OCI-LY1 (cell line): Measurements from ENCODE around the gene ROR2.

ENCODE experiments used
- H2AFZ ChIP-seq: fragments of 200-600 bp; sonication (generic), shearing (Covaris generic); 2 replicates; pipeline ENCODE4 v1.6.0; 2014; ENCODE audit warnings: antibody characterized with exemption, mild to moderate bottlenecking, low read length
- H3F3A ChIP-seq: fragments of 200-600 bp; sonication (generic), shearing (Covaris generic); 2 replicates; pipeline ENCODE4 v1.6.0; 2014; ENCODE audit warnings: mild to moderate bottlenecking, antibody characterized with exemption, low read length, moderate library complexity; ENCODE audit not compliant: insufficient read depth
- H3K27ac ChIP-seq: fragments of 200-600 bp; sonication (generic); 2 replicates; pipeline ENCODE4 v1.5.1; 2014; ENCODE audit warnings: low read length, mixed run types, mild to moderate bottlenecking, low read depth; ENCODE audit not compliant: poor library complexity, severe bottlenecking
- H3K27me3 ChIP-seq: fragments of 200-600 bp; sonication (generic); 2 replicates; pipeline ENCODE4 v1.6.0; 2014; ENCODE audit warnings: antibody characterized with exemption, mild to moderate bottlenecking, low read length, moderate library complexity; ENCODE audit not compliant: insufficient read depth
- H3K36me3 ChIP-seq: fragments of 200-600 bp; sonication (generic); 2 replicates; pipeline ENCODE4 v1.6.1; 2014; ENCODE audit warnings: mild to moderate bottlenecking, antibody characterized with exemption, low read length, moderate library complexity, mixed read lengths; ENCODE audit not compliant: insufficient read depth
- H3K4me1 ChIP-seq: fragments of 200-600 bp; sonication (generic); 2 replicates; pipeline ENCODE4 v1.5.1; 2014; ENCODE audit warnings: mild to moderate bottlenecking, low read length, moderate library complexity; ENCODE audit not compliant: insufficient read depth, severe bottlenecking
- H3K4me2 ChIP-seq: fragments of 200-600 bp; sonication (generic), shearing (Covaris generic); 2 replicates; pipeline ENCODE4 v1.6.1; 2014; ENCODE audit warnings: low read length
- H3K4me3 ChIP-seq: fragments of 200-600 bp; sonication (generic); 2 replicates; pipeline ENCODE4 v1.5.1; 2014; ENCODE audit warnings: low read length, low read depth, mild to moderate bottlenecking, mixed read lengths; ENCODE audit not compliant: poor library complexity, severe bottlenecking
- H3K79me2 ChIP-seq: fragments of 200-600 bp; shearing (Covaris generic); 2 replicates; pipeline ENCODE4 v1.6.1; 2016; ENCODE audit warnings: mixed run types, low read length, mixed read lengths; ENCODE audit not compliant: insufficient read depth
- H3K9ac ChIP-seq: fragments of 200-600 bp; sonication (generic), shearing (Covaris generic); 2 replicates; pipeline ENCODE4 v1.6.1; 2014; ENCODE audit warnings: mild to moderate bottlenecking, low read length, mixed read lengths
- H3K9me2 ChIP-seq: fragments of 200-600 bp; sonication (generic), shearing (Covaris generic); 2 replicates; pipeline ENCODE4 v1.6.1; 2014; ENCODE audit warnings: low read depth, mild to moderate bottlenecking, low read length, mixed read lengths
- H3K9me3 ChIP-seq: fragments of 200-600 bp; shearing (Covaris generic); 2 replicates; pipeline ENCODE4 v1.6.1; 2014; ENCODE audit warnings: low read length, mixed read lengths
- H4K20me1 ChIP-seq: fragments of 200-600 bp; sonication (generic), shearing (Covaris generic); 2 replicates; pipeline ENCODE4 v1.6.0; 2016; ENCODE audit warnings: mild to moderate bottlenecking, low read length; ENCODE audit not compliant: insufficient read depth
- EZH2 ChIP-seq: fragments of 200-600 bp; sonication (generic), shearing (Covaris generic); IDR thresholded peaks from 2 replicates; pipeline ENCODE4 v1.8.0; 2017; ENCODE audit warnings: borderline replicate concordance, mixed run types, mild to moderate bottlenecking, antibody characterized with exemption, low read length, moderate library complexity, mixed read lengths
- TF ChIP-seq, protein P1 (sequence below): fragments of 200-600 bp; sonication (generic), shearing (Covaris generic); IDR thresholded peaks from 2 replicates; pipeline ENCODE4 v1.5.1; 2017; ENCODE audit warnings: mild to moderate bottlenecking, antibody characterized with exemption, low read length, moderate library complexity, mixed read lengths

The ROR2 gene

DNA sequence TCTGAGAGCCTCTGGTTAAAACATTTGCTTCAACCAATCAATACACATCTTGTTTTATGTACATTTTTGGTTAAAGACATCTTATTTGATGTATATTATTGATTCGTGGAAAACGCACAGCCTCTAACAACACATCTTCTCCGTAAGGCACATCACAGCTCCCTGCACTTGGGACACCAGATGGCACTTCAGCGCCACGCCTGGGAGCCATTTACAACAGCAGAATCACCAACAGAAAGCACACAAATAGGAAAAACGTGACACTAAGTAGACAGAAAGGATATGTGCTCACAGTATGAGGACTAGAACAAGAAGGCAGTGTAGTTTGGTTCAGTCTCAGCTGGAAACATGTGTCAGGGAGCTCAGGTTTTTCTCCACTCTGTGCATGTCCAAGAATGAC lies 199.7 kb downstream of the ROR2 start:
- Histone ChIP-seq H3K79me2 (no peaks in the 10 kb centered on the region), H3K4me1 (no peaks in the 10 kb centered on the region), H3K4me2 (no peak overlapping the region), H3K9ac (no peak overlapping the region), H4K20me1 (no peaks in the 10 kb centered on the region), H3F3A (no peaks in the 10 kb centered on the region), H2AFZ (no peak overlapping the region), H3K4me3 (no peak overlapping the region), H3K27me3 (0 out of 2 replicates have a peak, but pooled peaks cover 4% of the 10 kb centered on the region), H3K27ac (no peak overlapping the region), H3K9me2 (no peaks in the 10 kb centered on the region), H3K36me3 (no peaks in the 10 kb centered on the region), H3K9me3 (no peaks in the 10 kb centered on the region)
- no peak for TF ChIP-seq EZH2
- TF ChIP-seq, protein P1, sequence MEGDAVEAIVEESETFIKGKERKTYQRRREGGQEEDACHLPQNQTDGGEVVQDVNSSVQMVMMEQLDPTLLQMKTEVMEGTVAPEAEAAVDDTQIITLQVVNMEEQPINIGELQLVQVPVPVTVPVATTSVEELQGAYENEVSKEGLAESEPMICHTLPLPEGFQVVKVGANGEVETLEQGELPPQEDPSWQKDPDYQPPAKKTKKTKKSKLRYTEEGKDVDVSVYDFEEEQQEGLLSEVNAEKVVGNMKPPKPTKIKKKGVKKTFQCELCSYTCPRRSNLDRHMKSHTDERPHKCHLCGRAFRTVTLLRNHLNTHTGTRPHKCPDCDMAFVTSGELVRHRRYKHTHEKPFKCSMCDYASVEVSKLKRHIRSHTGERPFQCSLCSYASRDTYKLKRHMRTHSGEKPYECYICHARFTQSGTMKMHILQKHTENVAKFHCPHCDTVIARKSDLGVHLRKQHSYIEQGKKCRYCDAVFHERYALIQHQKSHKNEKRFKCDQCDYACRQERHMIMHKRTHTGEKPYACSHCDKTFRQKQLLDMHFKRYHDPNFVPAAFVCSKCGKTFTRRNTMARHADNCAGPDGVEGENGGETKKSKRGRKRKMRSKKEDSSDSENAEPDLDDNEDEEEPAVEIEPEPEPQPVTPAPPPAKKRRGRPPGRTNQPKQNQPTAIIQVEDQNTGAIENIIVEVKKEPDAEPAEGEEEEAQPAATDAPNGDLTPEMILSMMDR, result no peak

- Histone ChIP-seq H3K9me3 (no peaks in the 10 kb centered on the region), H3K27ac (no peak overlapping the region), H3K36me3 (no peaks in the 10 kb centered on the region), H3F3A (no peaks in the 10 kb centered on the region), H3K27me3 (0 out of 2 replicates have a peak, but pooled peaks cover 4% of the 10 kb centered on the region), H3K9me2 (no peaks in the 10 kb centered on the region), H3K79me2 (no peaks in the 10 kb centered on the region), H3K9ac (no peak overlapping the region), H3K4me1 (no peaks in the 10 kb centered on the region), H4K20me1 (no peaks in the 10 kb centered on the region), H2AFZ (no peak overlapping the region), H3K4me2 (no peak overlapping the region), H3K4me3 (no peak overlapping the region)
- TF ChIP-seq, protein P1, result no peak
- TF ChIP-seq EZH2, result no peak
These were observed 203.1 kb downstream of the ROR2 start for GRCh38 chr9:91746904-91747303.

GRCh38 chr9:91746357-91746756 lies 203.7 kb downstream of the ROR2 start:
- H3K9ac ChIP-seq, result no peak overlapping the region
- 0 out of 2 replicates have a peak, but pooled peaks cover 4% of the 10 kb centered on the region for H3K27me3 ChIP-seq
- no peaks in the 10 kb centered on the region for H4K20me1 ChIP-seq
- H3K4me3 ChIP-seq, result no peak overlapping the region
- no peaks in the 10 kb centered on the region for H3K79me2 ChIP-seq
- H3K4me2 ChIP-seq, result no peak overlapping the region
- TF ChIP-seq EZH2, result no peak
- TF ChIP-seq, protein P1, result no peak
- no peaks in the 10 kb centered on the region for H3K9me3 ChIP-seq
- no peak overlapping the region for H3K27ac ChIP-seq
- H3K4me1 ChIP-seq, result no peaks in the 10 kb centered on the region
- H3K36me3 ChIP-seq, result no peaks in the 10 kb centered on the region
- H2AFZ ChIP-seq, result no peak overlapping the region
- no peaks in the 10 kb centered on the region for H3F3A ChIP-seq
- H3K9me2 ChIP-seq, result no peaks in the 10 kb centered on the region
